Ascending aorta (tissue), 2 donors: Measurements from ENCODE around the gene TGM6. TPM values are rescaled to one million over a fixed set of nuclear protein-coding genes. Genes with fewer than 3 reads are reported as not detected.

Source experiments
- DNase-seq, 2 donors: peaks; one replicate each; pipeline ENCODE4 v3.0.0-alpha.2; 2019; ENCODE audit warnings: low spot score in 2 of 2
- H3K27ac ChIP-seq, 2 donors: fragments of 200-600 bp; sonication (generic); one replicate each; pipeline ENCODE4 v1.5.1; 2016 to 2017; ENCODE audit warnings: mild to moderate bottlenecking in 1 of 2
- H3K27me3 ChIP-seq: fragments of 200-600 bp; sonication (generic); one replicate; pipeline ENCODE4 v1.5.1; 2017
- H3K36me3 ChIP-seq, 2 donors: fragments of 200-600 bp; sonication (generic); one replicate each; pipeline ENCODE4 v1.5.1; 2016
- H3K4me1 ChIP-seq, 2 donors: fragments of 200-600 bp; sonication (generic); one replicate each; pipeline ENCODE4 v1.5.1; 2016 to 2017; ENCODE audit warnings: mild to moderate bottlenecking in 1 of 2
- H3K4me3 ChIP-seq, 2 donors: fragments of 200-600 bp; sonication (generic); one replicate each; pipeline ENCODE4 v1.5.1; 2016 to 2017; ENCODE audit warnings: mild to moderate bottlenecking in 1 of 2
- H3K9me3 ChIP-seq, 2 donors: fragments of 200-600 bp; sonication (generic); one replicate each; pipeline ENCODE4 v1.5.1; 2016
- CTCF ChIP-seq, 3 experiments: fragments of 200-600 bp in 2 of 3; fragments of 450-650 bp in 1 of 3; sonication (generic) in 2 of 3; IDR thresholded peaks; one replicate each; pipeline ENCODE4 v1.5.1; 2016 to 2019; ENCODE audit warnings: antibody characterized with exemption in 3 of 3, mild to moderate bottlenecking in 1 of 3, moderate library complexity in 1 of 3
- intact Hi-C: fragments of 100-400 bp; cut with DNase I; formaldehyde crosslinking; loops from one replicate; pipeline ENCODE4 v1.15.1; 2023
- total RNA-seq: library from RNA; depleted of rRNA; stranded (reverse); fragments of >200 nt; gene quantifications from one replicate; pipeline ENCODE4 v1.1.0, GENCODE V29; 2016

The TGM6 gene
- total RNA-seq, 1 donor from 2014 or later, result not detected

- Histone ChIP-seq H3K27ac (no peak overlapping the region), H3K4me3 (no peak overlapping the region), H3K36me3 (no peaks in the 10 kb centered on the region), H3K9me3 (no peaks in the 10 kb centered on the region), H3K27me3 (no peaks in the 10 kb centered on the region), H3K4me1 (no peaks in the 10 kb centered on the region)
- intact Hi-C loops, result no loop called here
- DNase-seq, result no peak
- TF ChIP-seq CTCF (IDR thresholded peaks at IDR 0.05), result no peak
These were observed 45.4 kb upstream of the TGM6 start for GRCh38 chr20:2335096-2335870.

- Histone ChIP-seq H3K27me3 (no peaks in the 10 kb centered on the region), H3K4me1 (no peaks in the 10 kb centered on the region), H3K4me3 (no peak overlapping the region), H3K36me3 (no peaks in the 10 kb centered on the region), H3K9me3 (no peaks in the 10 kb centered on the region), H3K27ac (no peak overlapping the region)
- no peak for DNase-seq
- intact Hi-C loops, result no loop called here
- no peak for TF ChIP-seq CTCF (IDR thresholded peaks at IDR 0.05)
These were observed 44.2 kb upstream of the TGM6 start for GRCh38 chr20:2336471-2336870.

DNA sequence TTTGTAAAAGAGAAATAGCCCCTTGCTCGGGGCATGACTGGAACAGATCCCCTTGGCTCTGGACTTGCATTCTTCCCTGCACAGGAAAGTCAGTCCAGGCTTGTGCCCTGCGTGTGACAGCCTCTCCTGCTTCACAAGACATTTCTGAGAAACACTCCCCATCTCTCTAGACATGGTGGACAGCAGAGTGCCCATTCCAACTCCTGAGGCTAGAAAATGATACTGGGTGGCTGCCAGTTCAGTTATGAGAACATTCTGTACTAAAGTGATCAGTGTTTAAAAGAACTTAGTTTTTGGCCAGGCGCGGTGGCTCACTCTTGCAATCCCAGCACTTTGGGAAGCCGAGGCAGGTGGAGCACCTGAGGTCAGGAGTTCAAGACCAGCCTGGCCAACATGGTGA lies 43.6 kb upstream of the TGM6 start:
- Histone ChIP-seq H3K4me1 (no peaks in the 10 kb centered on the region), H3K36me3 (no peaks in the 10 kb centered on the region), H3K27ac (no peak overlapping the region), H3K4me3 (no peak overlapping the region), H3K27me3 (no peaks in the 10 kb centered on the region), H3K9me3 (no peaks in the 10 kb centered on the region)
- intact Hi-C loops, result no loop called here
- DNase-seq, result no peak
- no peak for TF ChIP-seq CTCF (IDR thresholded peaks at IDR 0.05)

- TF ChIP-seq CTCF (IDR thresholded peaks at IDR 0.05), result no peak
- Histone ChIP-seq H3K27ac (no peak overlapping the region), H3K27me3 (no peaks in the 10 kb centered on the region), H3K9me3 (no peaks in the 10 kb centered on the region), H3K4me1 (no peaks in the 10 kb centered on the region), H3K4me3 (no peak overlapping the region), H3K36me3 (no peaks in the 10 kb centered on the region)
- no peak for DNase-seq
- intact Hi-C loops, result no loop called here
These were observed 42.2 kb upstream of the TGM6 start for GRCh38 chr20:2338411-2339066.

GRCh38 chr20:2340136-2340535 lies 40.6 kb upstream of the TGM6 start:
- DNase-seq, result no peak
- Histone ChIP-seq H3K27ac (no peak overlapping the region), H3K36me3 (no peaks in the 10 kb centered on the region), H3K4me1 (no peaks in the 10 kb centered on the region), H3K9me3 (no peaks in the 10 kb centered on the region), H3K27me3 (no peaks in the 10 kb centered on the region), H3K4me3 (no peak overlapping the region)
- no peak for TF ChIP-seq CTCF (IDR thresholded peaks at IDR 0.05)
- intact Hi-C loops, result no loop called here
